H1 (cell line): ENCODE data around the gene MGAT5. TPM values are rescaled to one million over a fixed set of nuclear protein-coding genes. Genes with fewer than 3 reads are reported as not detected.

ENCODE experiments used
- CTCF ChIA-PET: fragments of 300-600 bp; sonication (Branson Sonifier 250); formaldehyde crosslinking; loops from one replicate; lab custom pipeline; 2021; ENCODE audit not compliant: partially characterized antibody; lab: Charles Lee
- POLR2A ChIA-PET: fragments of 300-600 bp; sonication (Branson Sonifier 250); formaldehyde crosslinking; loops from one replicate; lab custom pipeline; 2021; ENCODE audit warnings: inconsistent platforms; ENCODE audit not compliant: partially characterized antibody; lab: Charles Lee
- DNase-seq, 2 experiments: peaks; one replicate each; pipeline versions ENCODE4 v3.0.0 to v3.0.0-alpha.2; 2010 to 2022; ENCODE audit warnings: low spot score in 2 of 2, low read depth in 1 of 2, mixed read lengths in 1 of 2
- FAIRE-seq: peaks from 2 replicates; lab custom pipeline; 2011; peaks lifted over from hg19 to GRCh38; lab: Jason Lieb, UNC
- H2AFZ ChIP-seq: 2 replicates; pipeline ENCODE4 v1.8.1; 2012; ENCODE audit warnings: low read length, inconsistent platforms
- H2AK5ac ChIP-seq: 2 replicates; pipeline ENCODE4 v1.6.1; 2013; ENCODE audit warnings: low read depth, low read length
- H2BK120ac ChIP-seq: replicated peaks from 2 replicates; pipeline ENCODE3; 2013; ENCODE audit warnings: low read depth, low read length, inconsistent platforms
- H2BK12ac ChIP-seq: 2 replicates; pipeline ENCODE4 v1.6.1; 2013; ENCODE audit warnings: low read depth, low read length
- H2BK15ac ChIP-seq: 2 replicates; pipeline ENCODE4 v1.6.1; 2013; ENCODE audit warnings: low read length
- H2BK20ac ChIP-seq: 2 replicates; pipeline ENCODE4 v1.6.1; 2013; ENCODE audit warnings: low read length
- H2BK5ac ChIP-seq: 2 replicates; pipeline ENCODE4 v1.6.1; 2013; ENCODE audit warnings: low read depth, low read length
- H3K14ac ChIP-seq: 2 replicates; pipeline ENCODE4 v1.6.1; 2013; ENCODE audit warnings: inconsistent platforms; ENCODE audit not compliant: insufficient read length
- H3K18ac ChIP-seq: 2 replicates; pipeline ENCODE4 v1.6.1; 2013; ENCODE audit warnings: low read length; ENCODE audit errors: extremely low read depth
- H3K23ac ChIP-seq: 2 replicates; pipeline ENCODE4 v1.6.1; 2013; ENCODE audit warnings: inconsistent platforms; ENCODE audit not compliant: insufficient read length
- H3K23me2 ChIP-seq: 2 replicates; pipeline ENCODE4 v1.6.1; 2013; ENCODE audit warnings: low read depth, low read length
- H3K27ac ChIP-seq: 2 replicates; pipeline ENCODE4 v1.6.1; 2011; ENCODE audit warnings: low read depth, low read length, inconsistent platforms
- H3K27me3 ChIP-seq, 4 experiments: replicated peaks in 1 of 4; 1 replicate in 1 of 4; 2 replicates in 3 of 4; pipeline versions ENCODE4 v1.6.1 to v1.8.1; 2011 to 2013; ENCODE audit warnings: low read length in 3 of 4, mild to moderate bottlenecking in 3 of 4, inconsistent platforms in 2 of 4, mixed read lengths in 2 of 4, moderate library complexity in 1 of 4; ENCODE audit not compliant: control insufficient read depth in 3 of 4, insufficient read depth in 3 of 4; ENCODE audit errors: extremely low read depth in 1 of 4
- H3K36me3 ChIP-seq, 4 experiments: 2 replicates each; pipeline versions ENCODE4 v1.6.1 to v1.8.1; 2011 to 2013; ENCODE audit warnings: mild to moderate bottlenecking in 4 of 4, low read length in 3 of 4, moderate library complexity in 2 of 4, control low read depth in 1 of 4, inconsistent platforms in 1 of 4; ENCODE audit not compliant: insufficient read depth in 4 of 4, control insufficient read depth in 2 of 4
- H3K4ac ChIP-seq: replicated peaks from 2 replicates; pipeline ENCODE3; 2013; ENCODE audit warnings: low read length, low read depth, mixed read lengths, inconsistent platforms; ENCODE audit not compliant: insufficient read length
- H3K4me1 ChIP-seq, 4 experiments: replicated peaks in 1 of 4; 1 replicate in 1 of 4; 2 replicates in 3 of 4; pipeline versions ENCODE4 v1.6.1 to v1.8.1; 2011 to 2013; ENCODE audit warnings: low read length in 3 of 4, inconsistent platforms in 2 of 4, mixed read lengths in 1 of 4; ENCODE audit not compliant: insufficient read depth in 4 of 4, control insufficient read depth in 3 of 4
- H3K4me2 ChIP-seq, 2 experiments: 2 replicates each; pipeline versions ENCODE4 v1.6.1 to v1.8.1; 2011 to 2013; ENCODE audit warnings: low read depth in 2 of 2, low read length in 2 of 2, control low read depth in 1 of 2, inconsistent platforms in 1 of 2, mild to moderate bottlenecking in 1 of 2; ENCODE audit not compliant: insufficient read depth in 1 of 2
- H3K4me3 ChIP-seq, 4 experiments: fragments of 200-600, 300-600 bp in 1 of 4; sonication (generic), shearing (Covaris generic), sonication (Bioruptor Twin) in 1 of 4; 2 replicates each; pipeline versions ENCODE4 v1.5.1 to v1.8.1; 2011 to 2016; ENCODE audit warnings: low read length in 4 of 4, low read depth in 3 of 4, control low read depth in 2 of 4, inconsistent platforms in 2 of 4, mild to moderate bottlenecking in 2 of 4, mixed read lengths in 1 of 4, moderate library complexity in 1 of 4; ENCODE audit not compliant: insufficient read depth in 2 of 4; ENCODE audit errors: extremely low read depth in 1 of 4
- H3K56ac ChIP-seq: replicated peaks from 2 replicates; pipeline ENCODE3; 2013; ENCODE audit warnings: low read depth, mild to moderate bottlenecking, mixed read lengths, low read length, inconsistent platforms; ENCODE audit not compliant: insufficient read length
- H3K79me1 ChIP-seq: 2 replicates; pipeline ENCODE4 v1.6.1; 2013; ENCODE audit warnings: low read depth, low read length, control low read depth
- H3K79me2 ChIP-seq, 2 experiments: 2 replicates each; pipeline versions ENCODE4 v1.6.1 to v1.8.1; 2012 to 2013; ENCODE audit warnings: low read length in 2 of 2, mild to moderate bottlenecking in 2 of 2, inconsistent platforms in 1 of 2; ENCODE audit not compliant: insufficient read depth in 2 of 2, control insufficient read depth in 1 of 2
- H3K9ac ChIP-seq, 4 experiments: replicated peaks in 1 of 4; 1 replicate in 1 of 4; 2 replicates in 3 of 4; pipeline versions ENCODE4 v1.6.1 to v1.8.1; 2011 to 2013; ENCODE audit warnings: low read depth in 3 of 4, low read length in 3 of 4, control low read depth in 2 of 4, mild to moderate bottlenecking in 2 of 4, moderate library complexity in 2 of 4, inconsistent platforms in 1 of 4; ENCODE audit errors: extremely low read depth in 1 of 4
- H3K9me3 ChIP-seq, 2 experiments: 2 replicates each; pipeline versions ENCODE4 v1.6.1 to v1.8.1; 2012 to 2013; ENCODE audit warnings: mild to moderate bottlenecking in 2 of 2, moderate library complexity in 2 of 2, control low read depth in 1 of 2, inconsistent platforms in 1 of 2, low read depth in 1 of 2, low read length in 1 of 2, mixed read lengths in 1 of 2; ENCODE audit not compliant: insufficient read depth in 2 of 2
- H4K20me1 ChIP-seq, 2 experiments: replicated peaks in 1 of 2; 2 replicates each; pipeline versions ENCODE3 to v1.8.1; 2011 to 2013; ENCODE audit warnings: inconsistent platforms in 2 of 2, low read length in 2 of 2, mild to moderate bottlenecking in 1 of 2; ENCODE audit not compliant: insufficient read depth in 2 of 2, control insufficient read depth in 1 of 2
- H4K5ac ChIP-seq: 2 replicates; pipeline ENCODE4 v1.6.1; 2013; ENCODE audit warnings: low read length, low read depth, mixed read lengths, inconsistent platforms; ENCODE audit not compliant: insufficient read length
- H4K8ac ChIP-seq: 2 replicates; pipeline ENCODE4 v1.8.0; 2013; ENCODE audit warnings: mild to moderate bottlenecking, moderate library complexity, low read length, inconsistent platforms; ENCODE audit not compliant: insufficient read depth; ENCODE audit errors: extremely low read depth
- H4K91ac ChIP-seq: replicated peaks from 2 replicates; pipeline ENCODE3; 2013; ENCODE audit warnings: low read length, mixed read lengths, inconsistent platforms; ENCODE audit not compliant: insufficient read length
- ATF2 ChIP-seq: IDR thresholded peaks from 2 replicates; pipeline ENCODE4 v1.6.1; 2012; ENCODE audit warnings: low read length, inconsistent platforms
- BACH1 ChIP-seq: IDR thresholded peaks from 2 replicates; pipeline ENCODE4 v1.6.1; 2012; ENCODE audit warnings: low read length, improper control_type of control experiment
- CBX8 ChIP-seq: fragments of 300-800, 300-1000 bp; sonication (generic); IDR thresholded peaks from 2 replicates; pipeline ENCODE4 v1.7.1; 2016; ENCODE audit warnings: low read depth, low read length, borderline replicate concordance
- EZH2 ChIP-seq: fragments of 200-600 bp; sonication (generic); IDR thresholded peaks from 2 replicates; pipeline ENCODE4 v1.7.1; 2012; ENCODE audit warnings: low read depth, mild to moderate bottlenecking, moderate library complexity, low read length, inconsistent platforms; ENCODE audit not compliant: severe bottlenecking
- GTF2F1 ChIP-seq: IDR thresholded peaks from 2 replicates; pipeline ENCODE4 v1.6.1; 2012; ENCODE audit warnings: low read depth, low read length, improper control_type of control experiment, borderline replicate concordance
- KDM5A ChIP-seq: fragments of 200-600 bp; IDR thresholded peaks from 2 replicates; pipeline ENCODE4 v1.7.1; 2012; ENCODE audit warnings: mild to moderate bottlenecking, low read length, inconsistent platforms, mixed read lengths
- NANOG ChIP-seq: IDR thresholded peaks from 2 replicates; pipeline ENCODE4 v1.6.1; 2011; ENCODE audit warnings: low read length, low read depth, mild to moderate bottlenecking, inconsistent platforms; ENCODE audit not compliant: insufficient read depth, poor library complexity, severe bottlenecking
- WGBS, 2 experiments: shearing (Covaris generic) in 1 of 2; methylation state at CpG; one replicate each; pipeline versions ENCODE4 v1.1.6 to v1.1.7; 2013 to 2015; ENCODE audit warnings: low lambda C conversion rate in 2 of 2, mixed read lengths in 2 of 2, inconsistent platforms in 1 of 2, low coverage in 1 of 2, missing lambda C conversion rate in 1 of 2; ENCODE audit not compliant: insufficient replicate concordance in 2 of 2, insufficient coverage in 1 of 2, insufficient read length in 1 of 2; ENCODE audit errors: extremely low coverage in 1 of 2, missing lambda C conversion rate in 1 of 2; 5-methylcytosine and 5-hydroxymethylcytosine counted together
- polyA plus RNA-seq, 7 experiments: library from polyadenylated mRNA; depleted of rRNA in 3 of 7; stranded (reverse) in 5 of 7; unstranded in 2 of 7; fragments of >200 nt in 5 of 7; fragments of 200-250 nt in 2 of 7; gene quantifications; 1 replicate in 5 of 7; 2 replicates in 1 of 7; 4 replicates in 1 of 7; pipeline versions ENCODE4 v1.2.1 to v1.2.3, GENCODE V29; 2011 to 2013; ENCODE audit warnings: missing spikeins in 2 of 7, mixed read lengths in 2 of 7
- total RNA-seq: library from RNA; stranded (reverse); fragmentation: NEBNext Ultra II Directional; extraction: Animal tissue kit (Norgen Biotek cat#: 25700); gene quantifications from 2 replicates; pipeline ENCODE4 v1.2.1, GENCODE V29; 2021
- TF ChIP-seq, protein P1 (sequence below), 3 experiments: IDR thresholded peaks; 1 replicate in 2 of 3; 2 replicates in 1 of 3; pipeline versions ENCODE4 v1.5.1 to v1.6.1; 2011; ENCODE audit warnings: low read length in 3 of 3, mild to moderate bottlenecking in 3 of 3, inconsistent platforms in 2 of 3, low read depth in 1 of 3, moderate library complexity in 1 of 3; ENCODE audit not compliant: insufficient read depth in 1 of 3; ENCODE audit errors: control extremely low read depth in 1 of 3

The MGAT5 gene
- total and polyA plus RNA-seq, 2 of the 8 experiments (the other 6 are each of a cell fraction or from before 2014, with no cell fraction given) = 11.2 to 49.2 TPM

DNA sequence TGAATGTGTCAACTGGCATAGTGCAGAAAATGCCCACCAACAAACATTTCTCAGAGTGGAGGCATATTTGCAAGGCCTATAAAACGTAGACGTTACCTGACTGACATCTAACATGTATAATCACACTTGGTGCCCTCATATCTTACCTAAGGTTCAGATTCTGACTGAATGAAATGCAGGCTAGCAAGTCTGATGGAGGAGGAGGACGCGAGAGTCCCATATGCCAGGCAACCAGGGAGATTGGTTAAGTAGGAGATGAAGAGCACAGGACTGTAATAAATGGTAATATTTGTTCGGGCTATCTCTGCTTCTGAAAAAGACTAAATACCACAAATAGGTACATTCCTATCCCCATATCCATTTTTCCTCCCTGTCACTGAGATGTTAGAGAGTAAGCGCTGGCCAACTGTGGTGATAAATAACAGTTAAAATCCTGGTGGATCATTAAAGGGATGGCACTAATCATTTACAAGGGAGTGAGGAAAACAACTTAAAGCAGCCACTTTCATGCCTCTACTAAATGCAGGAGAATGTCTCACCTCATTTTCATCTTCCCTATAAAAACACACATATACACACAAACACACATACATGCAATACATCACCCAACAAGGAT lies 247.7 kb downstream of the MGAT5 start:
- H3K27me3 ChIP-seq = no peaks in the 10 kb centered on the region
- no peak overlapping the region for H2BK5ac ChIP-seq
- no peak overlapping the region for H4K8ac ChIP-seq
- no peak overlapping the region for H2AFZ ChIP-seq
- H3K23ac ChIP-seq = no peak overlapping the region
- no peak overlapping the region for H2BK15ac ChIP-seq
- no peak overlapping the region for H3K4me3 ChIP-seq
- no peak overlapping the region for H3K4ac ChIP-seq
- POLR2A ChIA-PET = no interaction called here
- H3K4me2 ChIP-seq = no peak overlapping the region
- no peak overlapping the region for H2BK20ac ChIP-seq
- CTCF ChIA-PET = interaction anchor here (0.6 to 1.9 kb wide), 5 partner anchors 10 to 461 kb away, joined by 3 to 6 read pairs (median 3); no protein-coding TSS in a partner anchor
- no peak overlapping the region for H3K9ac ChIP-seq
- no peak overlapping the region for H3K56ac ChIP-seq
- H3K36me3 ChIP-seq = no peaks in the 10 kb centered on the region
- H3K79me2 ChIP-seq = no peaks in the 10 kb centered on the region
- no peaks in the 10 kb centered on the region for H3K23me2 ChIP-seq
- no peaks in the 10 kb centered on the region for H4K20me1 ChIP-seq
- H3K79me1 ChIP-seq = no peaks in the 10 kb centered on the region
- FAIRE-seq = no peak
- H4K5ac ChIP-seq = no peak overlapping the region
- H3K14ac ChIP-seq = no peak overlapping the region
- 96% methylated on average over 6 of the region's 6 CpGs; no CpG with 5 or more reads in 1 of the 2 experiments for WGBS, 2 experiments
- H2BK12ac ChIP-seq = no peak overlapping the region
- H4K91ac ChIP-seq = no peak overlapping the region
- H3K4me1 ChIP-seq = peaks cover 0 to 8% (median 0%) of the 10 kb centered on the region in 4 experiments; a peak in 4 of 7 replicates
- H3K18ac ChIP-seq = no peak overlapping the region
- no peaks in the 10 kb centered on the region for H3K9me3 ChIP-seq
- no peak overlapping the region for H2BK120ac ChIP-seq
- H2AK5ac ChIP-seq = no peak overlapping the region
- no peak for DNase-seq
- H3K27ac ChIP-seq = no peak overlapping the region
- TF ChIP-seq CBX8 (no peak), KDM5A (no peak), EZH2 (no peak), BACH1 (no peak), GTF2F1 (no peak), ATF2 (no peak), NANOG (no peak)
- TF ChIP-seq, protein P1, sequence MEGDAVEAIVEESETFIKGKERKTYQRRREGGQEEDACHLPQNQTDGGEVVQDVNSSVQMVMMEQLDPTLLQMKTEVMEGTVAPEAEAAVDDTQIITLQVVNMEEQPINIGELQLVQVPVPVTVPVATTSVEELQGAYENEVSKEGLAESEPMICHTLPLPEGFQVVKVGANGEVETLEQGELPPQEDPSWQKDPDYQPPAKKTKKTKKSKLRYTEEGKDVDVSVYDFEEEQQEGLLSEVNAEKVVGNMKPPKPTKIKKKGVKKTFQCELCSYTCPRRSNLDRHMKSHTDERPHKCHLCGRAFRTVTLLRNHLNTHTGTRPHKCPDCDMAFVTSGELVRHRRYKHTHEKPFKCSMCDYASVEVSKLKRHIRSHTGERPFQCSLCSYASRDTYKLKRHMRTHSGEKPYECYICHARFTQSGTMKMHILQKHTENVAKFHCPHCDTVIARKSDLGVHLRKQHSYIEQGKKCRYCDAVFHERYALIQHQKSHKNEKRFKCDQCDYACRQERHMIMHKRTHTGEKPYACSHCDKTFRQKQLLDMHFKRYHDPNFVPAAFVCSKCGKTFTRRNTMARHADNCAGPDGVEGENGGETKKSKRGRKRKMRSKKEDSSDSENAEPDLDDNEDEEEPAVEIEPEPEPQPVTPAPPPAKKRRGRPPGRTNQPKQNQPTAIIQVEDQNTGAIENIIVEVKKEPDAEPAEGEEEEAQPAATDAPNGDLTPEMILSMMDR (IDR thresholded peaks at IDR 0.05; ENCODE audit: control extremely low read depth in 1 of 3, insufficient read depth in 1 of 3, low read depth in 1 of 3, low read length in 3 of 3) = no peak
